ENCODE results near the gene RAB3A.
A peak's percentile ranks its signal among the peaks of the same experiment; 100 is the strongest.
"Not testable (repeated sequence)": the region's sequence is repeated elsewhere in the genome, so short reads cannot be mapped to it uniquely, and the experiment has no call there.

Gene RAB3A

GRCh38 chr19:18167975-18168645 lies 35.7 kb downstream of the RAB3A start:
- DNase-seq: peak; percentile 57

- no peak for DNase-seq
Observed at GRCh38 chr19:18167011-18167410, 36.8 kb downstream of the RAB3A start.

GRCh38 chr19:18165794-18166544 lies 37.9 kb downstream of the RAB3A start:
- no peak for DNase-seq

- no peak for DNase-seq
Observed at GRCh38 chr19:18164072-18164471, 39.8 kb downstream of the RAB3A start.

- DNase-seq: no peak
Observed at GRCh38 chr19:18161636-18162002, 42.2 kb downstream of the RAB3A start.

- peak; percentile 75 for DNase-seq
Observed at GRCh38 chr19:18160971-18161635, 42.7 kb downstream of the RAB3A start.

- no peak for DNase-seq
Observed at GRCh38 chr19:18160493-18160970, 43.3 kb downstream of the RAB3A start.

- no peak for DNase-seq
Observed at GRCh38 chr19:18159810-18160209, 44.0 kb downstream of the RAB3A start.

GRCh38 chr19:18159059-18159616 lies 44.7 kb downstream of the RAB3A start:
- DNase-seq: not testable (repeated sequence)

- DNase-seq: no peak
Observed at GRCh38 chr19:18158467-18158866, 45.4 kb downstream of the RAB3A start.

GRCh38 chr19:18157465-18158063 lies 46.3 kb downstream of the RAB3A start:
- DNase-seq: no peak

- DNase-seq: no peak
Observed at GRCh38 chr19:18156841-18157464, 46.9 kb downstream of the RAB3A start.

GRCh38 chr19:18156268-18156667 lies 47.6 kb downstream of the RAB3A start:
- DNase-seq: no peak

- DNase-seq: no peak
Observed at GRCh38 chr19:18155095-18156087, 48.5 kb downstream of the RAB3A start.

GRCh38 chr19:18153556-18154134 lies 50.2 kb downstream of the RAB3A start:
- DNase-seq: peak; percentile 21

- DNase-seq: peak; percentile 100
Observed at GRCh38 chr19:18152817-18153555, 50.9 kb downstream of the RAB3A start, which contains the start of gene PIK3R2. Gene PIK3R2 (plus strand): TSS chr19:18153163. CDS start chr19:18155880, 2,717 bp downstream.

GRCh38 chr19:18152442-18152816 lies 51.4 kb downstream of the RAB3A start:
- DNase-seq: peak; percentile 98

GRCh38 chr19:18150776-18151624 lies 52.8 kb downstream of the RAB3A start:
- DNase-seq: no peak

- no peak for DNase-seq
Observed at GRCh38 chr19:18149596-18149975, 54.3 kb downstream of the RAB3A start.
